ENCODE data around the gene RARRES1. TPM values are rescaled to one million over a fixed set of nuclear protein-coding genes. Genes with fewer than 3 reads are reported as not detected.

RARRES1 gene
- total RNA-seq, 6 donors from 2014 or later, result 7.0 to 44.6 (median 27.7) TPM

- 91 to 95% methylated on average over 4 of the region's 4 CpGs for WGBS, 2 donors
- Histone ChIP-seq H3K36me3 (peaks cover 0 to 5% (median 0%) of the 10 kb centered on the region in 4 donors), H3K9me3 (no peaks in the 10 kb centered on the region), H3K27ac (no peak overlapping the region), H3K4me1 (peaks cover 3 to 18% (median 6%) of the 10 kb centered on the region in 4 donors), H3K4me3 (no peak overlapping the region), H3K27me3 (no peaks in the 10 kb centered on the region)
- TF ChIP-seq CTCF (IDR thresholded peaks at IDR 0.05), result no peak
- no peak for TF ChIP-seq POLR2AphosphoS5 (IDR thresholded peaks at IDR 0.05)
- no peak for TF ChIP-seq EP300 (IDR thresholded peaks at IDR 0.05)
- TF ChIP-seq POLR2A (IDR thresholded peaks at IDR 0.05), result no peak
- DNase-seq (no peak), ATAC-seq (ENCODE audit: low FRiP score in 2 of 2) (no peak)
Observed at GRCh38 chr3:158744567-158745288, 12.5 kb upstream of the RARRES1 start.

GRCh38 chr3:158743664-158744566, 11.7 kb upstream of the RARRES1 start:
- Histone ChIP-seq H3K9me3 (no peaks in the 10 kb centered on the region), H3K27me3 (no peaks in the 10 kb centered on the region), H3K27ac (no peak overlapping the region), H3K36me3 (peaks cover 0 to 5% (median 0%) of the 10 kb centered on the region in 4 donors), H3K4me1 (peaks cover 3 to 18% (median 6%) of the 10 kb centered on the region in 4 donors), H3K4me3 (no peak overlapping the region)
- DNase-seq, result no peak
- ATAC-seq (ENCODE audit: low FRiP score in 2 of 2), result no peak
- no peak for TF ChIP-seq CTCF (IDR thresholded peaks at IDR 0.05)
- no peak for TF ChIP-seq POLR2A (IDR thresholded peaks at IDR 0.05)
- TF ChIP-seq POLR2AphosphoS5 (IDR thresholded peaks at IDR 0.05), result no peak
- 82 to 88% methylated on average over 5 of the region's 5 CpGs for WGBS, 2 donors

- ATAC-seq (ENCODE audit: low FRiP score in 2 of 2) (peak in 1 of 2 donors; percentile 50), DNase-seq (no peak)
- H3K4me3 ChIP-seq, result no peak overlapping the region
- WGBS, 2 donors, result 73 to 82% methylated on average over 4 of the region's 4 CpGs
- no peaks in the 10 kb centered on the region for H3K9me3 ChIP-seq
- no peaks in the 10 kb centered on the region for H3K27me3 ChIP-seq
- H3K36me3 ChIP-seq, result peaks cover 0 to 3% (median 2%) of the 10 kb centered on the region in 4 donors
- H3K4me1 ChIP-seq, result peaks cover 0 to 9% (median 2%) of the 10 kb centered on the region in 4 donors
- TF ChIP-seq POLR2AphosphoS5 (IDR thresholded peaks at IDR 0.05) (no peak), CTCF (IDR thresholded peaks at IDR 0.05) (no peak), POLR2A (IDR thresholded peaks at IDR 0.05) (no peak), EP300 (IDR thresholded peaks at IDR 0.05) (no peak)
- H3K27ac ChIP-seq, result peak overlapping the region in 1 of 4 donors; percentile 14
Observed at GRCh38 chr3:158742871-158743663, 10.8 kb upstream of the RARRES1 start.

GRCh38 chr3:158739661-158740060, 7.4 kb upstream of the RARRES1 start:
- WGBS, 2 donors, result 75 to 100% methylated on average over 3 of the region's 3 CpGs

More at GRCh38 chr3:158739661-158740060, 7.4 kb upstream of the RARRES1 start:
- ATAC-seq (ENCODE audit: low FRiP score in 2 of 2) (no peak), DNase-seq (no peak)
- no peaks in the 10 kb centered on the region for H3K27me3 ChIP-seq
- no peak overlapping the region for H3K4me3 ChIP-seq
- no peak for TF ChIP-seq POLR2AphosphoS5 (IDR thresholded peaks at IDR 0.05)
- TF ChIP-seq POLR2A (IDR thresholded peaks at IDR 0.05), result no peak
- no peak for TF ChIP-seq CTCF (IDR thresholded peaks at IDR 0.05)
- no peak for TF ChIP-seq EP300 (IDR thresholded peaks at IDR 0.05)
- H3K36me3 ChIP-seq, result peaks cover 0 to 3% (median 0%) of the 10 kb centered on the region in 4 donors
- H3K4me1 ChIP-seq, result no peaks in the 10 kb centered on the region
- H3K9me3 ChIP-seq, result peaks cover 0 to 5% (median 2%) of the 10 kb centered on the region in 4 donors
- H3K27ac ChIP-seq, result no peak overlapping the region
